ENCODE measurements around the gene PKDCC.

DNA sequence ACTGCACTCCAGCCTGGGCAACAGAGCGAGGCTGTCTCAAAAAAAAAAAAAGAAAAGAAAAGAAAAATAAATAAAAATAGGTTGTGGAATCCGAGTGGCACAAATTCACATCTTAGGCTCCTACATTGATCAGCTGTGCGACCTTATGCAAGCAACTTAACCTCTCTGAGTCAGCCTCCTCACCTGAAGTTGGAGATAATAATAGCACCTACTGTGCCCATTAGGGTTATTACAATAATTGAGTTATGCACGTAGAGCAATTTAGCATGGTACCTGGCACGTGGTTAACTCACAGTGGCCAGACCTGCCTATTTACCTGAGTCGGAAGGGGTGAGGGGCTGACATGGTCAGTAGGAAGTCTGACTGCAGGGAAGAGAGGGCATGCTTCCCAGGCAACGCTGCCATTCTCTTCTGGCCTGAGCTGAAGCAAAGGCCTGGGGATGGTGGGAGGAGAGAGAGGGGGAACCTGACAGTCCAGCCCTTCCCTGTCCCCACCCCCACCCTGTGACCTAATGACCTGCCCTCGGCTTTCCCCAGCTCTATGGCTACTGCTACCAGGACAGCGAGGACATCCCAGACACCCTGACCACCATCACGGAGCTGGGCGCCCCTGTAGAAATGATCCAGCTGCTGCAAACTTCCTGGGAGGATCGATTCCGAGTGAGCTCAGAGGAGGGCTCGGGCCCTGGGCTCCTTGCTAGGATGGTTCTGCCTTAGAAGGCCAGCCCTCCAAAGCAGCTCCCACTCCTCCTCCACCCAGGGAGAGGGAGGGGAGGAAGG, 5.1 kb downstream of the PKDCC start:
- TF ChIP-seq, protein P1, sequence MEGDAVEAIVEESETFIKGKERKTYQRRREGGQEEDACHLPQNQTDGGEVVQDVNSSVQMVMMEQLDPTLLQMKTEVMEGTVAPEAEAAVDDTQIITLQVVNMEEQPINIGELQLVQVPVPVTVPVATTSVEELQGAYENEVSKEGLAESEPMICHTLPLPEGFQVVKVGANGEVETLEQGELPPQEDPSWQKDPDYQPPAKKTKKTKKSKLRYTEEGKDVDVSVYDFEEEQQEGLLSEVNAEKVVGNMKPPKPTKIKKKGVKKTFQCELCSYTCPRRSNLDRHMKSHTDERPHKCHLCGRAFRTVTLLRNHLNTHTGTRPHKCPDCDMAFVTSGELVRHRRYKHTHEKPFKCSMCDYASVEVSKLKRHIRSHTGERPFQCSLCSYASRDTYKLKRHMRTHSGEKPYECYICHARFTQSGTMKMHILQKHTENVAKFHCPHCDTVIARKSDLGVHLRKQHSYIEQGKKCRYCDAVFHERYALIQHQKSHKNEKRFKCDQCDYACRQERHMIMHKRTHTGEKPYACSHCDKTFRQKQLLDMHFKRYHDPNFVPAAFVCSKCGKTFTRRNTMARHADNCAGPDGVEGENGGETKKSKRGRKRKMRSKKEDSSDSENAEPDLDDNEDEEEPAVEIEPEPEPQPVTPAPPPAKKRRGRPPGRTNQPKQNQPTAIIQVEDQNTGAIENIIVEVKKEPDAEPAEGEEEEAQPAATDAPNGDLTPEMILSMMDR (IDR thresholded peaks at IDR 0.05), result no peak
- peak in 1 of 2 donors; percentile 45 for TF ChIP-seq POLR2A (IDR thresholded peaks at IDR 0.05)
